Adrenal gland (tissue), 5 donors: ENCODE data around the gene ST6GALNAC4.
A peak's percentile ranks its signal among the peaks of the same experiment; 100 is the strongest.

Experiments used
- POLR2A ChIP-seq, 2 donors: fragments of 450-650 bp; IDR thresholded peaks; one replicate each; pipeline ENCODE4 v1.6.1; 2017; ENCODE audit warnings: antibody characterized with exemption in 2 of 2, mild to moderate bottlenecking in 2 of 2, moderate library complexity in 1 of 2
- TF ChIP-seq, protein P1 (sequence below), 6 experiments: fragments of 450-650 bp in 4 of 6; fragments of 200-600 bp in 2 of 6; sonication (generic) in 1 of 6; IDR thresholded peaks; 1 replicate in 5 of 6; 2 replicates in 1 of 6; pipeline versions ENCODE4 v1.5.1 to v1.8.0; 2016 to 2021; ENCODE audit warnings: antibody characterized with exemption in 6 of 6, mild to moderate bottlenecking in 2 of 6, moderate library complexity in 1 of 6
- donor health status: DM: no; HTN: no; CAD: no.

DNA sequence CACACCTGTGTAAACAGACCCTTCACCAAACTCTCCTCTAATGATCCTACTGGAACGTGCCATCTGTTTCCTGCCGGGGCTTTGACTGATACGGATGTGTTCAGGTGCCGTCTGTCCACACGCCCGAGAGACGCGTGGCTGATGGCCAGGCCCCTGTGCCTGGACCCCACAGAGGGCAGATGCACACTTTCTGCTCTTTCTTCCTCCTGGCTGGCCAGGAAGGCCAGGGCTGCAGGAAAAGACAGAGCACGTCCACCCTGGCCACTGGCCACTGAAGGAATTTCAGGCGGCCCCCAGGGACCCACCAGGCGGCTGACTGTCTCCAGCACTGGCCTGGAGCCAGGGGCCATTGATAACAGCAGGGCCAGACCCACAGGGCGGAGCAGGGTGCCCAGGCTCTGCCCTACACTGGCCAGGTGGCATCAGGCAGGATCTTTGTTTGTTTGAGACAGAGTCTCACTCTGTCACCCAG, 58.8 kb downstream of the ST6GALNAC4 start:
- TF ChIP-seq, protein P1, sequence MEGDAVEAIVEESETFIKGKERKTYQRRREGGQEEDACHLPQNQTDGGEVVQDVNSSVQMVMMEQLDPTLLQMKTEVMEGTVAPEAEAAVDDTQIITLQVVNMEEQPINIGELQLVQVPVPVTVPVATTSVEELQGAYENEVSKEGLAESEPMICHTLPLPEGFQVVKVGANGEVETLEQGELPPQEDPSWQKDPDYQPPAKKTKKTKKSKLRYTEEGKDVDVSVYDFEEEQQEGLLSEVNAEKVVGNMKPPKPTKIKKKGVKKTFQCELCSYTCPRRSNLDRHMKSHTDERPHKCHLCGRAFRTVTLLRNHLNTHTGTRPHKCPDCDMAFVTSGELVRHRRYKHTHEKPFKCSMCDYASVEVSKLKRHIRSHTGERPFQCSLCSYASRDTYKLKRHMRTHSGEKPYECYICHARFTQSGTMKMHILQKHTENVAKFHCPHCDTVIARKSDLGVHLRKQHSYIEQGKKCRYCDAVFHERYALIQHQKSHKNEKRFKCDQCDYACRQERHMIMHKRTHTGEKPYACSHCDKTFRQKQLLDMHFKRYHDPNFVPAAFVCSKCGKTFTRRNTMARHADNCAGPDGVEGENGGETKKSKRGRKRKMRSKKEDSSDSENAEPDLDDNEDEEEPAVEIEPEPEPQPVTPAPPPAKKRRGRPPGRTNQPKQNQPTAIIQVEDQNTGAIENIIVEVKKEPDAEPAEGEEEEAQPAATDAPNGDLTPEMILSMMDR (IDR thresholded peaks at IDR 0.05) = peak in 1 of 6 experiments; percentile 12
- no peak for TF ChIP-seq POLR2A (IDR thresholded peaks at IDR 0.05)
